GM12875 (cell line): ENCODE results near the gene PGD.
"Not testable (repeated sequence)": the region's sequence is repeated elsewhere in the genome, so short reads cannot be mapped to it uniquely, and the experiment has no call there.

ENCODE experiments used
- H3K4me3 ChIP-seq: one replicate; pipeline ENCODE4 v1.5.1; 2011; ENCODE audit warnings: low read depth, low read length, control low read depth
- TF ChIP-seq, protein P1 (sequence below): IDR thresholded peaks from 2 replicates; pipeline ENCODE4 v1.5.1; 2011; ENCODE audit warnings: low read depth, mild to moderate bottlenecking, control low read depth, inconsistent platforms, low read length, moderate library complexity, borderline replicate concordance; ENCODE audit not compliant: insufficient read depth

The PGD gene

DNA sequence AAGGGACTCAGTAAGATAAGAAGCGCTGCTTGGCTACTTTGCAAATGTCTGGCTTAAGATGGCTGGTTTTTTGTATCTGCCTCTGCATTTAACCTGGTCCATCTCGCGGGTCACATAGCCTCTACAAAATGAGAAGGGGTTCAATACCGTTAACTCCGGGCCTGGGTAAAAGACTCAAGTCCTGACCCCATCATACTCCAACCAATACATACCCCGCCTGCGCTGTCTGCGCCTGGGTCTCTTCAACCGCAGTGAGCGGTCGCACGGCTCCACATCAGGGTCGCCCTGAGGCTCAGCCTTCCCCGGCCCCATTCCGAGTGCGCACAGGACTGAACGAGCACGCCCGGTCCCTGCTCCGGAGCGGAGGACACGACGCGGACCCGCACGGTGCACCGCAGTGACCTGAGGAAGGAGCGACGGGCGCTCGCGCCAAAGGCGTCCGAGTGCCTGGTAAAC is 558 bp upstream of the PGD start:
- H3K4me3 ChIP-seq = peak overlapping the region; percentile 78
- TF ChIP-seq, protein P1, sequence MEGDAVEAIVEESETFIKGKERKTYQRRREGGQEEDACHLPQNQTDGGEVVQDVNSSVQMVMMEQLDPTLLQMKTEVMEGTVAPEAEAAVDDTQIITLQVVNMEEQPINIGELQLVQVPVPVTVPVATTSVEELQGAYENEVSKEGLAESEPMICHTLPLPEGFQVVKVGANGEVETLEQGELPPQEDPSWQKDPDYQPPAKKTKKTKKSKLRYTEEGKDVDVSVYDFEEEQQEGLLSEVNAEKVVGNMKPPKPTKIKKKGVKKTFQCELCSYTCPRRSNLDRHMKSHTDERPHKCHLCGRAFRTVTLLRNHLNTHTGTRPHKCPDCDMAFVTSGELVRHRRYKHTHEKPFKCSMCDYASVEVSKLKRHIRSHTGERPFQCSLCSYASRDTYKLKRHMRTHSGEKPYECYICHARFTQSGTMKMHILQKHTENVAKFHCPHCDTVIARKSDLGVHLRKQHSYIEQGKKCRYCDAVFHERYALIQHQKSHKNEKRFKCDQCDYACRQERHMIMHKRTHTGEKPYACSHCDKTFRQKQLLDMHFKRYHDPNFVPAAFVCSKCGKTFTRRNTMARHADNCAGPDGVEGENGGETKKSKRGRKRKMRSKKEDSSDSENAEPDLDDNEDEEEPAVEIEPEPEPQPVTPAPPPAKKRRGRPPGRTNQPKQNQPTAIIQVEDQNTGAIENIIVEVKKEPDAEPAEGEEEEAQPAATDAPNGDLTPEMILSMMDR = no peak

DNA sequence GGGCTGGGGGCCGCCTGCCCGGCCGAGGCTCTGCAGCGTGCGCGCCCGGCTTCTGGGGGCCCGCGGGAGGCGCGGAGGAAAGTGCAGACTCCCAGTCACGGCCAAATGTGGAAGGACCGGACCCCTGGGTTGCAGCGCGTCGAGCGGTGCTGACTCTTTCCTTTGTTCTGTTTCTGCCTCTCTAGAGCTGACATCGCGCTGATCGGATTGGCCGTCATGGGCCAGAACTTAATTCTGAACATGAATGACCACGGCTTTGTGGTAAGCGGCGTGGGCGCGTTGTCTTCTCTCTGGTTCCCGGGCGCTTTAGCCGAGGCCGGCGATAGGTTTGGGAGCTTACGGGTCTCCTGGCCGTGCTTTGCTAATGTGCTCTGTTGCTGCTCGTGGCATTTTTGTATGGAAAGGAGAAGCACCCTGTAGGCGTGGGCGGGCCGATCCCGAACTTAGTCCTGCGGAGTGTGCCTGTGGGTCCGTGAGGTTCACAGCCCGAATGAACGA is 629 bp downstream of the PGD start:
- TF ChIP-seq, protein P1 = no peak
- peak overlapping the region; percentile 78 for H3K4me3 ChIP-seq

DNA sequence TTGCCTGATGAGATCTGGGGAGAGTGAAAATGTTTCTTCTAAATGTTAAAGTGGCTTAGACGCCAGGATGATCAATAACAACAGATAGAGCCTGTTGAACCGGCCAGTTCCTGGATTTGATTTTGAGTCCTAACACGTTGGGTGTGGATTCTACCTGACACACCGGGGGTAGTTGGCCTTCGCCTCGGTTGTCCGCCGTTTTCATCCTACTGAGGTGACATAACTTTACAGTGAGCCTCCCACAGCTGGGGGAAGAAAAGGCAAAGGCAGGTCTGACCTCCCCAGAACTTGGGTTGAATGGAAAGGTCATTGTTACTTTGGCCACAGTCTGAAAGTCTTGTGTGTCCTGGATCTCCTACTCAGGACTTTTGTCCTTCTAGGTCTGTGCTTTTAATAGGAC is 1.1 kb downstream of the PGD start:
- TF ChIP-seq, protein P1 = no peak
- H3K4me3 ChIP-seq = peak overlapping the region; percentile 78

DNA sequence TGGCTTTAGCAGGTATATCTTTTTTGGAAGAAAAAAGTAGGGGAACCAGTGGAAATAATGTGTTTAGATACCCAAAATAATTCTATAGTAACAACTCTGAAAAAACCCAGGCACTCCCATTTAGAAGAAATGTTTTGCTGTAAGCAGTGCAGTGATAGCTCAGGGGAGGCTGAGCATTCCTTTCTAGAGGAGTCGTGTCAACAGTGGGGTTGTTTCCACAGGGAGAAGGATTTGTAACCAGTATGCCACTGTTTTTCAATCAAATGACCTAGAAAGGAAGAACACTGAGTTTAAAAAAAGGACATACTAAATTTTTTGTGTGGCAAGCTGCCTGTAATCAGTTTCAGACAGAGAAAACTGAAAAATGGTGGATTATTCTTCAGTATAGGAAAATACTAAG is 2.4 kb downstream of the PGD start:
- no peak overlapping the region for H3K4me3 ChIP-seq
- TF ChIP-seq, protein P1 = no peak

DNA sequence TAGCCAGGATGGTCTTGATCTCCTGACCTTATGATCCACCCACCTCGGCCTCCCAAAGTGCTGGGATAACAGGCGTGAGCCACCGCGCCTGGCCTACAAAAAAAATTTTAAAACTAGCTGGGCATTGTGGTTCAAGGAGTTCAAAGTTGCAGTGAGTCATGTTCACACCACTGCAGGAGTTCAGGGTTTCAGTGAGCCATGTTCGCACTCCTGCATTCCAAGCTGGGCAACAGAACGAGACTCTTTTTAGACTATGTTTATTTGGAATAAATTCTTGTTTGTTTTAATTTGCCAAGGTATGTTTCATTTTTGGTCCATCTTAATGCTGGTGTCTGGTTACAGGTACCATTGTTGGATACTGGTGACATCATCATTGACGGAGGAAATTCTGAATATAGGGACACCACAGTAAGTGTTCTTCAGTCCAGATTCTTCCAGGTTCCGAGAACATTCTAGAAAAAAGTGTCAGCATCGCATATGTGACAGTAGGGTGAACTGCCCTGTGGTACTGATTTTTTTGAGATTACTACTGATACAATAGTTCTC is 3.9 kb downstream of the PGD start:
- H3K4me3 ChIP-seq = no peak overlapping the region
- TF ChIP-seq, protein P1 = no peak

DNA sequence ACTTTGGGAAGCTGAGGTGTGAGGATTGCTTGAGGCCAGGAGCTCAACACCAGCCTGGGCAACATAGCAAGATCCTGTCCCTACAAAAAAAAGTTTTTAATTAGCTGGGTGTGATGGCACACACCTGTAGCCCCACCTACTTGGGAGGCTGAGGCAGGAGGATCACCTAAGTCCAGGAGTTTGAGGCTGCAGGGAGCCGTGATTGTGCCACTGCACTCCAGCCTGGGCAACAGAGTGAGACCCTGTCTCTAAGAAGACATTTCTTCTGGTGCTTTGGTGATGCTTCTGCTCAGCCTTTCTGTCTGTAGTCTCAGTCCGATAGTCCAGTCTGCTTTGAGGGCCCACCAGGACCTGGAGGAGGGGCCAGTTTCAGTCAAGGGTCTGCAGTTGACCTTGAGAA is 8.3 kb downstream of the PGD start:
- no peak overlapping the region for H3K4me3 ChIP-seq
- TF ChIP-seq, protein P1 = no peak

DNA sequence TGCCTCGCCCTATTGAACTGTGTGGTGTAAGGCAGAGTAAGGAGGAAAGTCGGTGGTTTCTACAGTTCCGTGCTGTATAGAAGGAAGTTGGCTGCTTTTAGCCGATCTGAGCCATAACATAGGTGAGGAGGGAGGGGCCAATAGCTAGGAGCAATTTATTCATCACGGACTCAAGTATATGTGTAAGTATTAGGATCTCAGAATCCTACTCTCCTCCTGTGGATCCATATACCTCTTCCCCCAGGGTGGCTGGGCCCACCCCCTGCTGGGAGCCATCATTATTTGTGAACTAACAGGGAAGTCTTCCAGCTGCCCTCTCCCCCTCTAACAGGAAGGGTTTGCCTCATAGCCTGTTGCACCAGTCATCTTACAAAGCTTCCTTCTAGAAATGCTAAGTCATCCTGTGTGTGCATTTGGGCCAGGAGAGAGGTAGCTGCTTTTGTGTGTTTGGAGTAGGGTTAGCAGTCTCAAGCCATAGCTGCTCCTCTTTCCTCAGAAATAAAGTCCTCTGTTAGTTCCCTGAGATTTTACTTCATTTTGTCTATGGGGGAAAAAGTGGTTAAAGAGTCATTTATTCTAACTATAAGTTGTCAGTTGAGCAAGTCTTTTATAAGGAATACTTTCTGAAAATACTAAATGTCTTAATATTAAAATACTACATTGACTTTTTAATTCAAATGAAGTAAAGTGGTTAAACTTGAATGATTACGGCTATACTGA is 16.5 kb downstream of the PGD start:
- H3K4me3 ChIP-seq = no peak overlapping the region
- TF ChIP-seq, protein P1 = no peak

DNA sequence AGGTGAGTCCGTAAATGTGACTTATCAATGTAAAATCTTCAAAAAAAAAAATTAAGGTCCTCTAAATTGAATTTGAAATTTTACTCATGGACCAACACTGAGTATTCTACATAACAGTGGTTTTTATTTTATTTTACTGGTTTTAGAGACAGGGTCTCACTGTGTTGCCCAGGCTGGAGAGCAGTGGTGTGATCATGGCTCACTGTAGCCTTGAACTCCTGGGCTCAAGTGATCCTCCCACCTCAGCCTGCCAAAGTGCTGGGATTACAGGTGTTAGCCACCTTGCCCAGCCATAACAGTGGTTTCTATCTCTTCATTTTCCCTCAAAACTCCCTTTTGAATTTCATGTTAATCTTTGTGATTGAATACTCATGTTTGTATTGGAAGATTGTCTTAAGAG is 17.1 kb downstream of the PGD start:
- not testable (repeated sequence) for H3K4me3 ChIP-seq

DNA sequence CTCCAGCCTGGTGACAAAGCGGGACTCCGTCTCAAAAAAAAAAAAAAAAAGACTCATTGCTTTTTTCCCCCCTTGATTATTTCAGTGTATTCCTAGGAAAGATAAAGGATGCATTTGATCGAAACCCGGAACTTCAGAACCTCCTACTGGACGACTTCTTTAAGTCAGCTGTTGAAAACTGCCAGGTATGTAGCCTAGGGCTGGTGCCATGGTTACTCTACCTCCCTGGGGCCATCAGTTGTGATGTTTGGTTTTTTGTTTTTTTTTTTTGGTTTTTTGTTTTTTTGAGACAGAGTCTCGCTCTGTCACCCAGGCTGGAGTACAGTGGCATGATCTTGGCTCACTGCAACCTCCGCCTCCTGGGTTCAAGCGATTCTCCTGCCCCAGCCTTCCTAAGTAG is 19.9 kb downstream of the PGD start:
- H3K4me3 ChIP-seq = not testable (repeated sequence)
